Measurements from ENCODE around the gene SCFD2.

Gene SCFD2

DNA sequence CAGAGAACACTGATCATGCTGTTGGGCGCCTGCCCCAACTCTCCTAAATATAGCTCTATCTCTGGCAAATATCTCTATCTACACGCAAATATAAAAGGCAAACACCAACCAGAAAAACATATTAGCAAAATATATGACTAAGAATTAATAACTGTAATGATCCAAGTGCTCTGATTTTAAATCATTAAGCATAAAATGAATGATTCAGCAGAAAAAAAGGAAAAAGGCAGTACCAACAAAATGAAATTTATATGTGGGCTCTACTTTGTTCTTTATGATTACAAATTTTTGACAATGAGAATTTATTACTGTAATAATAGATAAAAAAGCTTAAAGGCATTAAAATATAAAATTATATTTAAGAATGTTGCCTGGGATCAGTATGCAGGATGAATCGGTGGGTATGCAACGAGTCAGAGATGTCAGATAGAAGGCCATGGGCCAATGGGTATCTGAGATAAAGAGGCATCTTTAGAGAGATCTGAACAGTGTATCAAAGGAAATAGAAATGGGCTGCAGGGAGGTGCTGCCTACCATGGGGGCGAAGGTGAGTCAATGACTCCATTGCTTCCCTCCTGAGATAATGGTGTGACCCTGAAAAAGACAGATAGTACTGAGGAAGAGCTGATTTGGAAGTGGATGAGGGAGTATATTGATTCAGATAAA, 234.8 kb downstream of the SCFD2 start:
- no peak overlapping the region for H3K27ac ChIP-seq (ENCODE audit: low read depth, low read length)
- H3K4me3 ChIP-seq (ENCODE audit: low read depth in 1 of 2, low read length in 2 of 2), result no peak overlapping the region
- no peaks in the 10 kb centered on the region for H3K27me3 ChIP-seq (ENCODE audit: control insufficient read depth in 1 of 2, insufficient read depth in 2 of 2, low read length in 2 of 2)
- no peaks in the 10 kb centered on the region for H3K36me3 ChIP-seq (ENCODE audit: control insufficient read depth in 1 of 2, insufficient read depth in 2 of 2, low read length in 2 of 2)
- no peaks in the 10 kb centered on the region for H3K4me1 ChIP-seq (ENCODE audit: control insufficient read depth in 1 of 2, insufficient read depth in 2 of 2, low read length in 2 of 2)
- H3K9me3 ChIP-seq (ENCODE audit: control insufficient read depth in 1 of 2, low read length in 2 of 2), result no peaks in the 10 kb centered on the region
- no peak overlapping the region for H3K9ac ChIP-seq (ENCODE audit: low read depth in 1 of 2, low read length in 2 of 2)

GRCh38 chr4:53128706-53129357, 237.0 kb downstream of the SCFD2 start:
- H3K9me3 ChIP-seq (ENCODE audit: control insufficient read depth in 1 of 2, low read length in 2 of 2), result no peaks in the 10 kb centered on the region
- no peak overlapping the region for H3K9ac ChIP-seq (ENCODE audit: low read depth in 1 of 2, low read length in 2 of 2)
- no peak overlapping the region for H3K27ac ChIP-seq (ENCODE audit: low read depth, low read length)
- no peaks in the 10 kb centered on the region for H3K27me3 ChIP-seq (ENCODE audit: control insufficient read depth in 1 of 2, insufficient read depth in 2 of 2, low read length in 2 of 2)
- no peaks in the 10 kb centered on the region for H3K4me1 ChIP-seq (ENCODE audit: control insufficient read depth in 1 of 2, insufficient read depth in 2 of 2, low read length in 2 of 2)
- no peak overlapping the region for H3K4me3 ChIP-seq (ENCODE audit: low read depth in 1 of 2, low read length in 2 of 2)
- H3K36me3 ChIP-seq (ENCODE audit: control insufficient read depth in 1 of 2, insufficient read depth in 2 of 2, low read length in 2 of 2), result no peaks in the 10 kb centered on the region

GRCh38 chr4:53128231-53128630, 237.6 kb downstream of the SCFD2 start:
- Histone ChIP-seq H3K4me1 (ENCODE audit: control insufficient read depth in 1 of 2, insufficient read depth in 2 of 2, low read length in 2 of 2) (no peaks in the 10 kb centered on the region), H3K9me3 (ENCODE audit: control insufficient read depth in 1 of 2, low read length in 2 of 2) (no peaks in the 10 kb centered on the region), H3K27ac (ENCODE audit: low read depth, low read length) (no peak overlapping the region)

DNA sequence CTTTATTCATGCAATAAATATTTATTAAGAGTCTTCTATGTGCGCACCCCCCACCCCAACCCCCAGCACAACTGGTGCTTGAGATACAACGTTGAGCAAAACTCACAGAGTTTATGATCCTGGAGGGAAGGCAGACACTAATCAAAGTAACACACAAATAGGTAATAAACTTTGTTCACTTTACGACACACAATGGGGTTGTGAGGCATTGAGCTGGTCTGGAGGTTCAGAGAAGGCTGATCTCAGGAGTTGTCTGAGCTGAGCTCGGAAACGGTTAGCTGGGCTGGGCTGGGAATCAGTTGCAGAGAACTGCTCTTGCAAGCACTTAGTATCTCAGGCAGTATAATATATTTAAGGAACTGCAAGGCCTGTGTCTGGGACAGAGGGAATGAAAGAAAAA, 238.5 kb downstream of the SCFD2 start:
- no peaks in the 10 kb centered on the region for H3K36me3 ChIP-seq (ENCODE audit: control insufficient read depth in 1 of 2, insufficient read depth in 2 of 2, low read length in 2 of 2)
- H3K27ac ChIP-seq (ENCODE audit: low read depth, low read length), result no peak overlapping the region
- no peaks in the 10 kb centered on the region for H3K27me3 ChIP-seq (ENCODE audit: control insufficient read depth in 1 of 2, insufficient read depth in 2 of 2, low read length in 2 of 2)
- no peaks in the 10 kb centered on the region for H3K9me3 ChIP-seq (ENCODE audit: control insufficient read depth in 1 of 2, low read length in 2 of 2)
- no peaks in the 10 kb centered on the region for H3K4me1 ChIP-seq (ENCODE audit: control insufficient read depth in 1 of 2, insufficient read depth in 2 of 2, low read length in 2 of 2)
- H3K4me3 ChIP-seq (ENCODE audit: low read depth in 1 of 2, low read length in 2 of 2), result no peak overlapping the region
- no peak overlapping the region for H3K9ac ChIP-seq (ENCODE audit: low read depth in 1 of 2, low read length in 2 of 2)

More at GRCh38 chr4:53128231-53128630, 237.6 kb downstream of the SCFD2 start:
- H3K27me3 ChIP-seq (ENCODE audit: control insufficient read depth in 1 of 2, insufficient read depth in 2 of 2, low read length in 2 of 2), result no peaks in the 10 kb centered on the region
- no peaks in the 10 kb centered on the region for H3K36me3 ChIP-seq (ENCODE audit: control insufficient read depth in 1 of 2, insufficient read depth in 2 of 2, low read length in 2 of 2)
- no peak overlapping the region for H3K9ac ChIP-seq (ENCODE audit: low read depth in 1 of 2, low read length in 2 of 2)
- no peak overlapping the region for H3K4me3 ChIP-seq (ENCODE audit: low read depth in 1 of 2, low read length in 2 of 2)

DNA sequence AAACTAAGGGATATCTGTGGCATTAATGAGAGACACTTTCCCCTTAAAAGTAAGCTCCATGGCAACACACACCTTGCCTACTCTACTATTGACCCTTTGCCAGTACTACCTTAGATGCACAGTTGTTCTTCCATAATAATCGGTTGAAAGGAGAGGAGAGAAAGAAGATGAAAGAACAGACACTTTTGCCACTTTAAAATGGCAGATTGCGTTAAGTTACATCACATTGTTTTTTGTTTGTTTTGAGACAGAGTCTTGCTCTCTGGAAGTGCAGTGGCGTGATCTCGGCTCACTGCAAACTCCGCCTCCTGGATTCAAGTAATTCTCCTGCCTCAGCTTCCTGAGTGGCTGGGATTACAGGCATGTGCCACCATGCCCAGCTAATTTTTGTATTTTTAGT, 239.8 kb downstream of the SCFD2 start:
- no peaks in the 10 kb centered on the region for H3K4me1 ChIP-seq (ENCODE audit: control insufficient read depth in 1 of 2, insufficient read depth in 2 of 2, low read length in 2 of 2)

GRCh38 chr4:53123819-53124218, 242.0 kb downstream of the SCFD2 start:
- Histone ChIP-seq H3K36me3 (ENCODE audit: control insufficient read depth in 1 of 2, insufficient read depth in 2 of 2, low read length in 2 of 2) (no peaks in the 10 kb centered on the region), H3K27me3 (ENCODE audit: control insufficient read depth in 1 of 2, insufficient read depth in 2 of 2, low read length in 2 of 2) (no peaks in the 10 kb centered on the region), H3K4me3 (ENCODE audit: low read depth in 1 of 2, low read length in 2 of 2) (no peak overlapping the region), H3K9me3 (ENCODE audit: control insufficient read depth in 1 of 2, low read length in 2 of 2) (no peaks in the 10 kb centered on the region), H3K4me1 (ENCODE audit: control insufficient read depth in 1 of 2, insufficient read depth in 2 of 2, low read length in 2 of 2) (no peaks in the 10 kb centered on the region), H3K9ac (ENCODE audit: low read depth in 1 of 2, low read length in 2 of 2) (no peak overlapping the region), H3K27ac (ENCODE audit: low read depth, low read length) (no peak overlapping the region)

More for the DNA sequence above, 239.8 kb downstream of the SCFD2 start:
- Histone ChIP-seq H3K27ac (ENCODE audit: low read depth, low read length) (no peak overlapping the region), H3K9me3 (ENCODE audit: control insufficient read depth in 1 of 2, low read length in 2 of 2) (no peaks in the 10 kb centered on the region), H3K9ac (ENCODE audit: low read depth in 1 of 2, low read length in 2 of 2) (no peak overlapping the region), H3K4me3 (ENCODE audit: low read depth in 1 of 2, low read length in 2 of 2) (no peak overlapping the region), H3K36me3 (ENCODE audit: control insufficient read depth in 1 of 2, insufficient read depth in 2 of 2, low read length in 2 of 2) (no peaks in the 10 kb centered on the region), H3K27me3 (ENCODE audit: control insufficient read depth in 1 of 2, insufficient read depth in 2 of 2, low read length in 2 of 2) (no peaks in the 10 kb centered on the region)

DNA sequence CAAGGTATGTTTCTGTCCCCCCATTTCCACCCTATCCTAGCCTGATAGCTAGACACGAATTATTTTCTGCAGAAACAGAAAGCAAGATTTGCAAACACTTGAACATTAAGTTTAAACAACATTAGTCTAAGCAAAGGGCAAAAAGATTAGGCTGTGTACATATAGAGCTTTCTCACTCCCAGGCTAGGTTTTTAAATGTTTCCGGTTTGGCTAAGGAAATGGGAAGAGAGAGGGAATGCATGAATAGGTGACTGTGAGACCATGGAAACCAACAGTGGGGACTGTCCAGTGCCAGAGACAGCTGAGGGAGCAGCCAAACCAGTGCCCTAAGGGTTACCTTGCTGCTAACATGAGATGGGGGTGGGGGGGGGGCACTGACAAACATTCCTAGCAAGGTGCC, 242.7 kb downstream of the SCFD2 start:
- Histone ChIP-seq H3K27ac (ENCODE audit: low read depth, low read length) (no peak overlapping the region), H3K36me3 (ENCODE audit: control insufficient read depth in 1 of 2, insufficient read depth in 2 of 2, low read length in 2 of 2) (no peaks in the 10 kb centered on the region), H3K4me1 (ENCODE audit: control insufficient read depth in 1 of 2, insufficient read depth in 2 of 2, low read length in 2 of 2) (no peaks in the 10 kb centered on the region), H3K9me3 (ENCODE audit: control insufficient read depth in 1 of 2, low read length in 2 of 2) (no peaks in the 10 kb centered on the region), H3K27me3 (ENCODE audit: control insufficient read depth in 1 of 2, insufficient read depth in 2 of 2, low read length in 2 of 2) (no peaks in the 10 kb centered on the region), H3K9ac (ENCODE audit: low read depth in 1 of 2, low read length in 2 of 2) (no peak overlapping the region), H3K4me3 (ENCODE audit: low read depth in 1 of 2, low read length in 2 of 2) (no peak overlapping the region)

DNA sequence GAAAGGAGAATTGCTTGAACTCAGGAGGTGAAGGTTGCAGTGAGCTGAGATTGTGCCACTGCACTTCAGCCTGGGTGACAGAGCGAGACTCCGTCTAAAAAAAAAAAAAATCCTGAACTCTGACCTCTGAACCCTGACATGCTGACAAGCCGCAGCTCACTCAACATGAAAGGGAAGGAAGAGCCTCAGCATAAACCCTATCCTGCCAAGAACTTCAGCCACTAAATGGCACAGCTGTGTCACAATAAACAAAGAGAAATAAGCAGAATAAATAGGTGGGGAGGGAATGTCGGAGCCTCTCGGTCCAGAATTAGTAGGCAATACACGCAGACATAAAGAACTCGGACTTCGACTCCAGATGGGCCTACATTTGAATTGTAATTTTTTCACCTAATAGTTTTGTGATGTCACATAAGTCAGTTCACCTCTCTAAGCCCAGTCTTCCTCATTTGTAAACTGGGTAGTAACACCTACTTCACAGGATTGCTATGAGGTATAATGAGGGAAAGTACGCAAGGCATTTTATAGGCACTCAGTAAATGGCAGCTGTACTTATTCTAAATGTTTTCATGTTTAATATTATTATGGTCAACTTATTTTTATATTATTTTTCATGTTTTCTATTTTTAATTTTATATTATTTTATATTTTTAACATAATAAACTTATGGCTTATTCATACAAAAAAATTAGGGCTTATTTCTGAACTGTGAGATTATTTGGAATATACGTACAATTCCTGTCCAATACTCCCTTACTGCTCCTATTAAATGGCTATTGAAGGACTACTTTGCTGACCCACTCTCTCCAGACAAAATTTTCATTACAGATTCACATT, 243.4 kb downstream of the SCFD2 start:
- H3K27ac ChIP-seq (ENCODE audit: low read depth, low read length), result no peak overlapping the region

DNA sequence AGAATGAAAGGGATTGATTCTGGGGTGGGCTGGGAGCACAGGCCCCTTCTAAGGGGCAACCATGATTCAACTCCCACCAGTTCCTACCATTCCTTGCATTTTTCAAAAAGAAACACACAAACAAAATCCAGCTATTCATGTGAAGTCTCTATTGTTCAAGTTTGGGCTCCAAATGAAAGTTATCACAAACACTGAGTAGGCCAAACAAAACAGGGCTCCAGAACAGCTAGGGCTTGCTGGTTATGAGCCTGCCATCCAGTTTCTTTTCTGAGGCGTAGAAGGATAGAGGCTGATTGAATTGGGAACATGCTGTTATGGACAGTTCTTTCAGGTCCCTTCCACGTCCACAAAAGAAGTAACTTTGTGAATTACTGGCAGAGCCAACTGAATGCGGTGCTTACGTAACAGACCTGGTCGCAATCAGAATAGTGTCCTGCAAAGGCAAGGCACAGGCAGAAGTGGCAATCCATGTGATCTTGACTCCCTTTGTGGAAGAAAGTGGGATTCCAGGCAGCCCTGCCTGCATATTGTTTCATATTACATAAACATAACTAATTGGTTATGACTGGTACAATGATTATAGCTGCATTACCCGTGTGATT, 244.5 kb downstream of the SCFD2 start:
- Histone ChIP-seq H3K36me3 (ENCODE audit: control insufficient read depth in 1 of 2, insufficient read depth in 2 of 2, low read length in 2 of 2) (no peaks in the 10 kb centered on the region), H3K27me3 (ENCODE audit: control insufficient read depth in 1 of 2, insufficient read depth in 2 of 2, low read length in 2 of 2) (no peaks in the 10 kb centered on the region), H3K9me3 (ENCODE audit: control insufficient read depth in 1 of 2, low read length in 2 of 2) (no peaks in the 10 kb centered on the region), H3K4me1 (ENCODE audit: control insufficient read depth in 1 of 2, insufficient read depth in 2 of 2, low read length in 2 of 2) (no peaks in the 10 kb centered on the region), H3K4me3 (ENCODE audit: low read depth in 1 of 2, low read length in 2 of 2) (no peak overlapping the region), H3K9ac (ENCODE audit: low read depth in 1 of 2, low read length in 2 of 2) (no peak overlapping the region), H3K27ac (ENCODE audit: low read depth, low read length) (no peak overlapping the region)

More for the DNA sequence above, 243.4 kb downstream of the SCFD2 start:
- H3K36me3 ChIP-seq (ENCODE audit: control insufficient read depth in 1 of 2, insufficient read depth in 2 of 2, low read length in 2 of 2), result no peaks in the 10 kb centered on the region
- H3K27me3 ChIP-seq (ENCODE audit: control insufficient read depth in 1 of 2, insufficient read depth in 2 of 2, low read length in 2 of 2), result no peaks in the 10 kb centered on the region
- no peak overlapping the region for H3K9ac ChIP-seq (ENCODE audit: low read depth in 1 of 2, low read length in 2 of 2)
- no peak overlapping the region for H3K4me3 ChIP-seq (ENCODE audit: low read depth in 1 of 2, low read length in 2 of 2)
- H3K4me1 ChIP-seq (ENCODE audit: control insufficient read depth in 1 of 2, insufficient read depth in 2 of 2, low read length in 2 of 2), result no peaks in the 10 kb centered on the region
- no peaks in the 10 kb centered on the region for H3K9me3 ChIP-seq (ENCODE audit: control insufficient read depth in 1 of 2, low read length in 2 of 2)

- no peaks in the 10 kb centered on the region for H3K4me1 ChIP-seq (ENCODE audit: control insufficient read depth in 1 of 2, insufficient read depth in 2 of 2, low read length in 2 of 2)
Measured at GRCh38 chr4:53120778-53121177, 245.1 kb downstream of the SCFD2 start.

More at GRCh38 chr4:53120778-53121177, 245.1 kb downstream of the SCFD2 start:
- H3K4me3 ChIP-seq (ENCODE audit: low read depth in 1 of 2, low read length in 2 of 2), result no peak overlapping the region
- H3K27me3 ChIP-seq (ENCODE audit: control insufficient read depth in 1 of 2, insufficient read depth in 2 of 2, low read length in 2 of 2), result no peaks in the 10 kb centered on the region
- H3K36me3 ChIP-seq (ENCODE audit: control insufficient read depth in 1 of 2, insufficient read depth in 2 of 2, low read length in 2 of 2), result no peaks in the 10 kb centered on the region
- no peak overlapping the region for H3K27ac ChIP-seq (ENCODE audit: low read depth, low read length)
- no peaks in the 10 kb centered on the region for H3K9me3 ChIP-seq (ENCODE audit: control insufficient read depth in 1 of 2, low read length in 2 of 2)
- H3K9ac ChIP-seq (ENCODE audit: low read depth in 1 of 2, low read length in 2 of 2), result no peak overlapping the region

Data from duodenal mucosa (tissue), 2 donors.